CD4-positive, alpha-beta T cell (primary cell): ENCODE results near the gene HPCAL1. TPM values are rescaled to one million over a fixed set of nuclear protein-coding genes. Genes with fewer than 3 reads are reported as not detected.
A peak's percentile ranks its signal among the peaks of the same experiment; 100 is the strongest.

Source experiments
- ATAC-seq: fragments of 200-7000 bp; cut with Tn5 transposase; one replicate; pipeline ENCODE4 v1.10.0; 2022; ENCODE audit warnings: mild to moderate bottlenecking; ENCODE audit not compliant: poor library complexity
- CTCF ChIA-PET: fragments of 350-600 bp; sonication (Branson Sonifier 250); formaldehyde crosslinking; loops from one replicate; lab custom pipeline; 2021; ENCODE audit warnings: antibody characterized with exemption, inconsistent platforms; lab: Charles Lee
- POLR2A ChIA-PET: fragments of 350-600 bp; sonication (Branson Sonifier 250); formaldehyde crosslinking; loops from one replicate; lab custom pipeline; 2021; ENCODE audit warnings: antibody characterized with exemption, inconsistent platforms; lab: Charles Lee
- DNase-seq, 14 experiments: peaks; one replicate each; pipeline ENCODE4 v3.0.0-alpha.2; 2013 to 2020; ENCODE audit warnings: mixed read lengths in 2 of 14
- H3K27ac ChIP-seq, 2 donors: one replicate each; pipeline versions ENCODE4 v1.5.1 to v1.7.0; 2013; ENCODE audit warnings: low read length in 2 of 2, low read depth in 1 of 2, mild to moderate bottlenecking in 1 of 2
- H3K27me3 ChIP-seq, 2 experiments: 1 replicate in 1 of 2; 2 replicates in 1 of 2; pipeline versions ENCODE4 v1.6.1 to v1.7.0; 2013; ENCODE audit warnings: low read length in 2 of 2, control low read depth in 1 of 2, mild to moderate bottlenecking in 1 of 2, moderate library complexity in 1 of 2; ENCODE audit not compliant: insufficient read depth in 2 of 2, control insufficient read depth in 1 of 2
- H3K36me3 ChIP-seq: one replicate; pipeline ENCODE4 v1.6.1; 2013; ENCODE audit warnings: low read length, control low read depth; ENCODE audit not compliant: insufficient read depth
- H3K4me1 ChIP-seq: one replicate; pipeline ENCODE4 v1.6.1; 2013; ENCODE audit warnings: low read length, control low read depth; ENCODE audit not compliant: insufficient read depth
- H3K4me3 ChIP-seq: one replicate; pipeline ENCODE4 v1.5.1; 2013; ENCODE audit warnings: mild to moderate bottlenecking, low read length, moderate library complexity
- H3K9me3 ChIP-seq, 2 experiments: 1 replicate in 1 of 2; 2 replicates in 1 of 2; pipeline versions ENCODE4 v1.6.1 to v1.7.0; 2013; ENCODE audit warnings: low read length in 2 of 2, mild to moderate bottlenecking in 2 of 2, control low read depth in 1 of 2, moderate library complexity in 1 of 2; ENCODE audit not compliant: control insufficient read depth in 1 of 2, insufficient read depth in 1 of 2
- H3K27ac Mint-ChIP-seq: one replicate; pipeline ENCODE4 v1.8.0; 2020; ENCODE audit warnings: mixed read lengths
- H3K27me3 Mint-ChIP-seq: one replicate; pipeline ENCODE4 v1.8.0; 2021; ENCODE audit warnings: mixed read lengths
- H3K36me3 Mint-ChIP-seq: one replicate; pipeline ENCODE4 v1.8.0; 2021; ENCODE audit warnings: low read depth, mixed read lengths
- H3K4me1 Mint-ChIP-seq: one replicate; pipeline ENCODE4 v1.8.0; 2021; ENCODE audit warnings: low read depth, mixed read lengths
- H3K4me3 Mint-ChIP-seq: one replicate; pipeline ENCODE4 v1.8.0; 2020; ENCODE audit warnings: mild to moderate bottlenecking, mixed read lengths
- H3K9me3 Mint-ChIP-seq: one replicate; pipeline ENCODE4 v1.8.0; 2020; ENCODE audit warnings: mixed read lengths
- CTCF ChIP-seq: fragments of 200-600 bp; IDR thresholded peaks from one replicate; pipeline ENCODE4 v1.8.0; 2022; ENCODE audit warnings: antibody characterized with exemption, mild to moderate bottlenecking
- intact Hi-C, 2 experiments: fragments of 100-400 bp; cut with DNase I in 1 of 2; cut with micrococcal nuclease in 1 of 2; formaldehyde crosslinking; loops; one replicate each; pipeline versions ENCODE4 v1.15.1 to v1.9.0; 2023 to 2025; cut with DNase I, micrococcal nuclease
- total RNA-seq, 174 experiments: library from RNA in 2 of 174; stranded (reverse) in 2 of 174; gene quantifications; one replicate each; pipeline ENCODE4 v1.2.3 and lab custom pipeline; 2021 to 2026

HPCAL1 gene
- total RNA-seq, 2 experiments from 2014 or later, result 24.9 to 27.9 TPM

DNA sequence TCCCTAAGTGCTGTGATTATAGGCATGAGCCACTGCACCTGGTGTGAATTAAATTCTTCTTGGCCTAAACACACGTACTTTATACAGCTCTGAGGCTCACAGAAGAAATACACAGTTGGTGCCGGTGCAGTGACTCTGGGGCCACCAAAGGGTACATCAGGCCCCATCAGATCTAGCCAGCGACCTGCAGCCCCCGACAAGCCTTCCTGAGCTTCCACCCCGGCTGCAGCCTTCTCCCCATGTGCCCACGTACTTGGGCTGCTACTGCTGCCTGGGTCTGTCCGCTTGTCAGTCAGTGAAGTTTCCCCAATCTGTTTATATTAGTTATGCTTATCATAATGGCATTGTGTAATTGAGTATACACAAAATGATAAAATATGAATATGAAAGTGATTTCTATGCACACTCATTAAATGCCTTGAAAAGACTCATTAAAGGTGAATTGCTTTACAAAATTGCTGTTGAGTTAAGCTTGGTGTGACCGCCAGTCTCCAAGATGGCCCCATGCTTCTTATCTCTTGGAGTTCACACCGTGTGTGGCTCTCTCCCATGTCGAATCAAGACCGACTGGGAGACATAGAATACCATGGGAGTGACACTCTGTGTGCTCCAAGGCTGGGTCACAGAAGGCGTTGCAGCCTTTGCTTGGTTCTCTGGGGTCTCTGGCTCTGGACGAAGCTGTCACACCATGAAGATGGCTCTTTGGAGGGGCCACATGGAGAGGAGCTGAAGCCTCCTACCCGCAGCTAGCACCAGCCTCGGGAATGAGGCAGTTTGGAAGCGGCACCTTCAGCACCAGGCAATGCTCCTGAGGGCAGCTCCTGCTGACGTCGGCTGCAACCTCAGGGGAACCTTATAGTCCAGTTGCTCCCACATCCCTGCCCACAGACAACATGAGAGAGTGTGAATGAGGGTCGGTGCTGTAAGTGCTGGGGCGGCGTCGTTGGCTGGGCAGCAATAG, 29.2 kb upstream of the HPCAL1 start:
- Mint-ChIP-seq H3K27me3 (no peaks in the 10 kb centered on the region), H3K36me3 (no peaks in the 10 kb centered on the region), H3K9me3 (no peaks in the 10 kb centered on the region), H3K27ac (no peak overlapping the region), H3K4me3 (no peak overlapping the region), H3K4me1 (peaks cover 4% of the 10 kb centered on the region)
- Histone ChIP-seq H3K4me1 (peaks cover 23% of the 10 kb centered on the region), H3K36me3 (no peaks in the 10 kb centered on the region), H3K9me3 (no peaks in the 10 kb centered on the region), H3K27me3 (no peaks in the 10 kb centered on the region), H3K4me3 (no peak overlapping the region), H3K27ac (no peak overlapping the region)
- CTCF ChIA-PET, result no interaction called here
- POLR2A ChIA-PET, result no interaction called here
- DNase-seq (peak in 1 of 14 experiments; percentile 12), ATAC-seq (no peak)
- TF ChIP-seq CTCF, result no peak
- intact Hi-C loops, result no loop called here

- H3K27ac ChIP-seq, result no peak overlapping the region
- peaks cover 6% of the 10 kb centered on the region for H3K4me1 Mint-ChIP-seq
- ATAC-seq (no peak), DNase-seq (no peak)
- H3K9me3 Mint-ChIP-seq, result no peaks in the 10 kb centered on the region
- peaks cover 26% of the 10 kb centered on the region for H3K4me1 ChIP-seq
- H3K36me3 ChIP-seq, result no peaks in the 10 kb centered on the region
- no peak overlapping the region for H3K4me3 ChIP-seq
- CTCF ChIA-PET, result no interaction called here
- no peaks in the 10 kb centered on the region for H3K27me3 ChIP-seq
- POLR2A ChIA-PET, result no interaction called here
- TF ChIP-seq CTCF, result no peak
- H3K27me3 Mint-ChIP-seq, result no peaks in the 10 kb centered on the region
- H3K27ac Mint-ChIP-seq, result no peak overlapping the region
- no peak overlapping the region for H3K4me3 Mint-ChIP-seq
- intact Hi-C loops, result no loop called here
- no peaks in the 10 kb centered on the region for H3K36me3 Mint-ChIP-seq
- H3K9me3 ChIP-seq, result no peaks in the 10 kb centered on the region
Observed at GRCh38 chr2:10274376-10274775, 28.3 kb upstream of the HPCAL1 start.

GRCh38 chr2:10274983-10275802, 27.5 kb upstream of the HPCAL1 start:
- H3K36me3 Mint-ChIP-seq, result no peaks in the 10 kb centered on the region
- Histone ChIP-seq H3K4me3 (no peak overlapping the region), H3K4me1 (peaks cover 24% of the 10 kb centered on the region), H3K27ac (no peak overlapping the region), H3K9me3 (no peaks in the 10 kb centered on the region), H3K27me3 (no peaks in the 10 kb centered on the region), H3K36me3 (no peaks in the 10 kb centered on the region)
- no peaks in the 10 kb centered on the region for H3K27me3 Mint-ChIP-seq
- peaks cover 6% of the 10 kb centered on the region for H3K4me1 Mint-ChIP-seq
- no peaks in the 10 kb centered on the region for H3K9me3 Mint-ChIP-seq
- DNase-seq (no peak), ATAC-seq (no peak)
- ChIA-PET CTCF (no interaction called here), POLR2A (no interaction called here)
- no peak for TF ChIP-seq CTCF
- H3K27ac Mint-ChIP-seq, result no peak overlapping the region
- intact Hi-C loops, result no loop called here
- H3K4me3 Mint-ChIP-seq, result no peak overlapping the region
